ENCODE data around the gene GTPBP10.

The GTPBP10 gene

GRCh38 chr7:90425376-90425775, 78.9 kb downstream of the GTPBP10 start:
- H3K4me3 ChIP-seq (replicated peaks; ENCODE audit: low read depth, low read length), result no peak overlapping the region
- DNase-seq (ENCODE audit: extremely low read depth, low read depth), result no peak
- no peak for TF ChIP-seq CTCF (IDR thresholded peaks at IDR 0.05; ENCODE audit: low read depth, low read length, missing control alignments)

GRCh38 chr7:90430614-90431460, 84.3 kb downstream of the GTPBP10 start:
- H3K4me3 ChIP-seq (replicated peaks; ENCODE audit: low read depth, low read length), result no peak overlapping the region
- no peak for TF ChIP-seq CTCF (IDR thresholded peaks at IDR 0.05; ENCODE audit: low read depth, low read length, missing control alignments)
- DNase-seq (ENCODE audit: extremely low read depth, low read depth), result no peak

GRCh38 chr7:90432752-90433151, 86.2 kb downstream of the GTPBP10 start:
- no peak for TF ChIP-seq CTCF (IDR thresholded peaks at IDR 0.05; ENCODE audit: low read depth, low read length, missing control alignments)
- no peak overlapping the region for H3K4me3 ChIP-seq (replicated peaks; ENCODE audit: low read depth, low read length)
- no peak for DNase-seq (ENCODE audit: extremely low read depth, low read depth)

- no peak overlapping the region for H3K4me3 ChIP-seq (replicated peaks; ENCODE audit: low read depth, low read length)
- TF ChIP-seq CTCF (IDR thresholded peaks at IDR 0.05; ENCODE audit: low read depth, low read length, missing control alignments), result no peak
- no peak for DNase-seq (ENCODE audit: extremely low read depth, low read depth)
These were observed 86.7 kb downstream of the GTPBP10 start for GRCh38 chr7:90433221-90433620.
